C4-2B (cell line): ENCODE measurements around the gene GPR146.
"Not testable (repeated sequence)": the region's sequence is repeated elsewhere in the genome, so short reads cannot be mapped to it uniquely, and the experiment has no call there.

Experiments
- CTCF ChIP-seq: fragments of 450-650 bp; conservative IDR thresholded peaks from 2 replicates; pipeline ENCODE4 v1.5.1; 2017; ENCODE audit warnings: mild to moderate bottlenecking
- ZFX ChIP-seq: fragments of 450-650 bp; IDR thresholded peaks from 2 replicates; pipeline ENCODE4 v1.6.1; 2017

- TF ChIP-seq CTCF, ZFX: not testable (repeated sequence)
These were observed 9.6 kb upstream of the GPR146 start for GRCh38 chr7:1034769-1035168.
